ENCODE measurements around the gene SLCO4A1.

SLCO4A1 gene

DNA sequence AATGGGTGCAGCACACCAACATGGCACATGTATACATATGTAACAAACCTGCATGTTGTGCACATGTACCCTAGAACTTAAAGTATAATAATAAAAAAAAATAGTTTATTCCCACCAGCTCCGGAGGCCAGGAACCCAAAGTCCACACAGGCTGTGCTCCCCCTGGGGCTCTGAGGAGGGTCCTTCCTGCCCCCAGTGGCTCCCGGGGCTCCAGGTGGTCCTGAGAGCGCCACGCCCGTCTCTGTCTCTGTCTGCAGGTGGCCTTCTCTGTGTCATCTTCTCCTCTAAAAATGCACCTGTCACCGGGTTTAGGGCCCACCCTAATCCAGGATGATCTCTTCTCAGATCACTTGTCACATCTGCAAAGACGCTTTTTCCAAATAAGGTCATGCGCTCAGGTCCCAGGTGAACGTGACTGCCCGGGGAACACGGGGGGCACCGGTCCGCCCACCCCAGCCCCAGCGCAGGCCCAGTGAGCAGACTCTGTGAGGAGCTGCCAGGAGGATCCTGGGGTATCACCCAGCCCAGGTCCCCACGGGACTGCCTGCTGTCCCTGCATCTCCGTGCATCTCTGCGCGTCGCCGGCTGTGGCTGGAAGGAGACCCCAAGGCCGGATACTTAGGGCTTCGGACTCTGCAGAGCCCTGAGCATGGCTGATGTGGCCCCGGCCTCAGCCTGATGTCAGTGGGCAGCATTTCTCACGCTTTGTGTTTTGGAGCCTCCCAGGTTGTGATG, 11.8 kb downstream of the SLCO4A1 start:
- DNase-seq (ENCODE audit: low read depth): no peak
- no peak overlapping the region for H3K4me3 ChIP-seq (ENCODE audit: low read depth, low read length)
- TF ChIP-seq CTCF (IDR thresholded peaks at IDR 0.05; ENCODE audit: control insufficient read depth, extremely low read depth, insufficient read depth): no peak

- TF ChIP-seq CTCF (IDR thresholded peaks at IDR 0.05; ENCODE audit: control insufficient read depth, extremely low read depth, insufficient read depth): no peak
- DNase-seq (ENCODE audit: low read depth): no peak
- H3K4me3 ChIP-seq (ENCODE audit: low read depth, low read length): no peak overlapping the region
These were observed 13.2 kb downstream of the SLCO4A1 start for GRCh38 chr20:62655282-62656196.

- TF ChIP-seq CTCF (IDR thresholded peaks at IDR 0.05; ENCODE audit: control insufficient read depth, extremely low read depth, insufficient read depth): no peak
- no peak for DNase-seq (ENCODE audit: low read depth)
- no peak overlapping the region for H3K4me3 ChIP-seq (ENCODE audit: low read depth, low read length)
These were observed 14.1 kb downstream of the SLCO4A1 start for GRCh38 chr20:62656197-62656918.

DNA sequence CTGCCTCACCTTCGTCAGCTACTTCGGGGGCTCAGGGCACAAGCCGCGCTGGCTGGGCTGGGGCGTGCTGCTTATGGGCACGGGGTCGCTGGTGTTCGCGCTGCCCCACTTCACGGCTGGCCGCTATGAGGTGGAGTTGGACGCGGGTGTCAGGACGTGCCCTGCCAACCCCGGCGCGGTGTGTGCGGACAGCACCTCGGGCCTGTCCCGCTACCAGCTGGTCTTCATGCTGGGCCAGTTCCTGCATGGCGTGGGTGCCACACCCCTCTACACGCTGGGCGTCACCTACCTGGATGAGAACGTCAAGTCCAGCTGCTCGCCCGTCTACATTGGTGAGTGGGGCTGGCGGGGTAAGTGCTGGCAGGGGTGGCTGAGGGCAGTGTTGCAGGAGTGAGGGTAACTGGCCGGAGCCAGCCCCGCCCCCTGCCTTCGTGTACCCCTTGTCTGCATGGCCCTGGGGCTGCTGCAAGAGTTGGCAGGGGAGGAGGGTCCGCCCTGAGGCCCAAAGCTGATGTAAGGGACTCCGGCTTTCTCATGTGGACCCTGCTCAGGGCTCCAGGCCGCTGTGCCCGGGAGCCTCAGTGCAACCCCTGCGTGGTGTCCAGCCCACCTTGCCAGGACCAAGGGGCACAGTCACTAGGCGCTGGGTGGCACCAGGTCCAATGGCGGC, 14.8 kb downstream of the SLCO4A1 start:
- TF ChIP-seq CTCF (IDR thresholded peaks at IDR 0.05; ENCODE audit: control insufficient read depth, extremely low read depth, insufficient read depth): no peak
- H3K4me3 ChIP-seq (ENCODE audit: low read depth, low read length): no peak overlapping the region
- DNase-seq (ENCODE audit: low read depth): no peak

DNA sequence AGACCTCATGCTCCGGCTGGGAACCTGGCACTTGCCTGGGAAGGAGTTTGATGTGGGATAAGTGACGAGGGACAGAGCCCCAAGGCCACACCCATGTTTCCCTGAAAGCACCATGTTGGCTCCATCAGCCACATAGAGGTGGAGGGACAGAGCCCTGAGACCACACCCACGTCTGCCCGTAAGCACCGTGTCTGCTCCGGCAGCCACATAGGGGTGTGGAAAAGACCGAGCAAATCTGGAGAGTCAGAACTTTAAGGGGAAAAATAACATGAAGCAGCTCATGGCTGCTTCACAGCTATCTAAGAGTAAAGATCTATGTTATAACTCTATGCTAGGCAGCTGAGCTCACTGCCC, 15.3 kb downstream of the SLCO4A1 start:
- TF ChIP-seq CTCF (IDR thresholded peaks at IDR 0.05; ENCODE audit: control insufficient read depth, extremely low read depth, insufficient read depth): no peak
- DNase-seq (ENCODE audit: low read depth): no peak

GRCh38 chr20:62657956-62658355, 15.7 kb downstream of the SLCO4A1 start:
- DNase-seq (ENCODE audit: low read depth): no peak
- no peak for TF ChIP-seq CTCF (IDR thresholded peaks at IDR 0.05; ENCODE audit: control insufficient read depth, extremely low read depth, insufficient read depth)
- no peak overlapping the region for H3K4me3 ChIP-seq (ENCODE audit: low read depth, low read length)

More for the DNA sequence above, 15.3 kb downstream of the SLCO4A1 start:
- H3K4me3 ChIP-seq (ENCODE audit: low read depth, low read length): no peak overlapping the region

All from LNCaP clone FGC (cell line).